Stimulated activated CD8-positive, alpha-beta memory T cell treated with anti-CD3 and anti-CD28 coated beads, Interleukin-15, amount 100 ng/mL, for 1 hour (primary cell): ENCODE measurements around the gene MSMP.

Experiments used
- DNase-seq: peaks from one replicate; pipeline ENCODE4 v3.0.0-alpha.2; 2020; ENCODE audit warnings: low read depth

The MSMP gene

DNA sequence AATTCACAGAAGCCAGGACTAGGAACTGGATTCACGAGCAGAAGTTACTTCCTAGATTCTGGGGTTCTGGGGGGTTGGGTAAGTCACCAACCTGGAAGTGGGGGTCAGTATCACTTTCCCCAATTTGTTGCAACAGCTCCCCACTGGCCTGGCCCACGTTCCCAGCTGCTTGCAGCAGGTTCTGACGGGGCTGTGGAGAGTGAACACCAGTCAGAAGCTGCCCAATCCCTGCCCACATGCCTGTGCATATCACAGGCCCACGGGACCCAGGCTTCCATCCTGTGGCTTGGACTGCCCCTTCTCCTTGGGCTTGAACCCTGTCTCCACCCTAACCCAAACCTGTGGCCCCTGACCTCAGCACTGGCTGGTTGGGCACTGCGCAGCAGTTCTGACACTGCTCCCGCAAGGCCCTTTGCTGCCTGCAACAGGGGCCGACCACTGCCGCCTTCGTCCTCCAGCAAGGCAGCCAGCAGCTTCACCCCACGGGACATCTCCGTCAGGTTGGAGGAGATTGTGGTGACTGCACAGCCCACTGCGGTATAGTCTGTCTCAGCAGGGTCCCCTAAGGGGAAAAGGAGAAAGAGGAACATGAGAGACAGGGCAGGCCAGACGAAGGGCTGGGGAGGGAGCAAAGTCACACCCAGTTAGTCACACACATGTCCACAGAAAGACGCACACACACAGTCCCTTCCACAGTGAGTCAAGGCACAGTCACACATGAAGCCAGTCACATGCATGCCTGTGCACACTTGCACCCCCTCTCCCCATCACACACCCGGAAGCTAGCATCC is 35.2 kb downstream of the MSMP start:
- no peak for DNase-seq

GRCh38 chr9:35717132-35717870 is 36.8 kb downstream of the MSMP start:
- DNase-seq: no peak

GRCh38 chr9:35716230-35716629 is 37.8 kb downstream of the MSMP start:
- DNase-seq: no peak

DNA sequence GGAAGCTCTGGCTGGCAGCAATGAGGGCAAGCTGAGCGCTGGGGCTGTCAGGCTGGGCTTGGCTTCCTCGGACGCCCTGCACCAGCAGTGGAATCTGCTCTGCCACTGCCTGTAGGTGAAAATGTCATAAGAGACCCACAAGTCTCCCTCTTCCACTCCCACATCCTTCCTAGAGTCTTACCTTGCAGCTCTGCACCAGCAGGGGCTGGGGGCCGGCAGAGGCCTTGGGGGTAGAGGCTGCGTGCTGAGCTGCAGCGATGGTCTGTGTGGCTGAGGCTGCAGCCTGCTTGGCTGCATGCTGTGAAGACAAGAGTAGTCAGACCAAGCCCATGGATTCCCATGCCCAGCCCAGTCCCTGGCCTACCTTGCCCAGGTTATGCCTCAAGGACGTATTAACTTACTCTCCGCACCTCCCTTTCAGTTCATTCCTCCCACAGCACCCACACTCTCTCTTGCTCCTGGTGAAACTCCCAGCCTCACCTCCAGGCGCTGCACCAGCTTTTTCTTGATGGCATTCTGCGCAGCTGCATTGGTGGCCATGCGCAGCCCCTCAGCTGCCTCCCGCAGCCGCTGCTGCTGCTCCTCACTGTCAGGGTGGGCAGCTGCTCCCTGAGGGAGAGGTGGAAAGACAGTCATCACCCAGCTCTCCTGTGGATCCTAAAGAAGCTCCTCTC is 39.4 kb downstream of the MSMP start:
- DNase-seq: no peak

DNA sequence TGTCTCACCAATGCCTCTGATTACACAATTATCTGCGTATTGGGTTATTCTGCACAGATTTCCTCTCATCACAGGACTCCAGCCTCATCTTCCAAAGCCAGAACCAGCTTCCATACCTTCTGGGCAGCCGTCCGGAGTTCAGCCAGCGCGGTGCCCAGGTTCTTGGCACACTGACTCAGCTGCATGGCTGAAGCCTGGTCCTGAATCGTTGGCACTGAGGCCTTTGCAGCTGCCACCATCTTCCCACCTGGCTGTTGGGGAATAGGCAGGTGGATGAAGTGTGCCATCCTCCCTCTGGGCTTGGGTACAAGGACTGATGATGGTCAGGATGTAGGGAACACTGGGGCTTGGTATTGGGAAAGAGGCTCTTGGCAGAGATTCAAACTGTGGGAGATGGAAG is 40.0 kb downstream of the MSMP start:
- DNase-seq: no peak

DNA sequence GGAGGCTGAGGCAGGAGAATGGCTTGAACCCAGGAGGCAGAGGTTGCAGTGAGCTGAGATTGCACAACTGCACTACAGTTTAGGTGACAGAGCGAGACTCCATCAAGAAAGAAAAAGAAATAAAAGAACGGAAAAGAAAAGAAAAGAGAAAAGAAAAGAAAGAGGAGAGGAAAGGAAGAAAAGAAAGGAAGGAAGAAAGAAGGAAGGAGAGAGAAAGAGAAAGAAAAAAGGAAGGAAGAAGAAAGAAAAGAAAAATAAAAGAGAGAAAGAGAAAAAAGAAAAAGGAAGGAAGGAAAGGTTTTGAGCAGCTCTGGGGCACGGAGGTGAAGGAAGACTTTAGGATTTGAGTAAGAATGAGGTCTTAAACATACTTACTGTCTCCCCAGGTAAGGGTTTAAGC is 40.5 kb downstream of the MSMP start:
- DNase-seq: no peak

- DNase-seq: no peak
Observed at GRCh38 chr9:35712762-35713400, 41.2 kb downstream of the MSMP start.

GRCh38 chr9:35711501-35712428 is 42.3 kb downstream of the MSMP start:
- no peak for DNase-seq

GRCh38 chr9:35710818-35711500 is 43.1 kb downstream of the MSMP start:
- DNase-seq: no peak

- DNase-seq: no peak
Observed at GRCh38 chr9:35708146-35708545, 45.9 kb downstream of the MSMP start.

DNA sequence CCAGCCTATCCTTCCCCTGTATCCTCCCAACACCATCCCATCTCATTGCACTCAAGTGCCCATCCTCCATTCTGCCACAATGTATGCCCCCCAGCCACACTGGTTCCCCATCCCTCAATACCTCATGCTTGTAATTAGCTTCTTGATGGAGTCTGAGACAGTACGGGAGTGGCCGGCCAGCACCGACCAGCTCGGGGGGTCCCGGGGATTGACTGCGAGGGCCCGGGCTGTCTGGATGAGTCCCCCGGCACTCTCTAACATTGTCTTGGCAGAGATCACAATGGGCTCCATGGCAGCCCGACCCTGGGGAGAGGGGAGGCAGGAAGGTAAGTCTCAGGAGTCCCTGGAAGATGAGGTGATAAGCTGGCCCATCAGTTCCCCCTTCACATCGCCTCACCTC is 47.1 kb downstream of the MSMP start:
- DNase-seq: no peak

- DNase-seq: no peak
Observed at GRCh38 chr9:35705836-35706430, 48.1 kb downstream of the MSMP start.

DNA sequence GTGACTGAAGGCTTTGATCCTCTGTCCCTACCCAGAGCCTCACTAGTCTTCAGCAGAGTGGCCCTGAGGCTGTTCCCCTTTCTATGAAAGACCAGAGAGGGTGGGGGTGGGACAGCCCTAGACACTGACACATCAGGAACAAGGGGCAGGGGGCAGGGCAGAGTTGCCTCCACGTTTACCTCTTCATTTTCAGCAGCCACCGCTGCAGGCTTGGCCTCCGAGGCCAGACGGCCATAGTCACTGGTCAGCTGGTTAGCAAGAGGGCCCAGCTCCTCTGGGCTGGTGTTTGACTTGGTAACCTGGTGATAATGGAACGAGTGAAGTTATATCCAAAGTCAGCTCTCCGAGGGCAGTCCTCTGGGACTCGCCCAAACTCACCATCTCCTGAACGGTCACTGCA is 48.7 kb downstream of the MSMP start:
- no peak for DNase-seq

DNA sequence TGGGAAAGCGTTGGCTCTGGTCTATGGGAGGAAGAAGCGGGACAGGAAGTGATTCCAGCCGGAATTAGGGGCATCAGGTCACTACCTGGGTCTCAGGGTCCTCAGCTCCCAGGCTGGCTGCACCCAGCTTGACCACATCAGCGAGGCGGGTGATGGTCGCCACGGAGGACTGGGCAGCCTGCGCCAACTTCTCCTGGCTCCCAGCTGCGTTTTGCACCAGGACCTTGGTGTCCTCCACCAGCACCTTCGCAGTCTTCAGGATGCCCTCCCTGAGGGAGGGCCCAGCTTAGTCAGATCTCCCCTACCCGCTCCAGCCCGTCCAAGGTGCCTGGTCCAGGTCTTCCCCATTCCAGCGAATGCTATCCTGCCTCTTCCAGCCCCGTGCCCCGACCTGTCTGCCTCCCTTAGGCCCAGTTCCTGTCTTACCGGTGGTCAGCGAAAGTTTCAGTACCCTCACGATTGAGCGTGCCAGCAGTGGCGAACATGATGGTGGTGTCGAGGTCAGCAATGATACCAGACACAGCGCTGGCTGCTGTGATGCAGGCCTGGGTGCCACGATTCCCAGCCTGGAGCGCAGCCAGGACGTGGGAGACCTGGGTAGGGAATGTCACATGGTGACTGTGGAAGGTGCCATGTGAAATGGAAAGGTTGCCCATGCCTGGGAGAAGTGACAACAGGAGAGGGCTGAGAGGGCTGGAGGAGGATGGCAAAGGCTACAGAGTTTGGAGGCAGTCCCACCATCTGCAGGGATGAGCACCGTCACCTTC is 50.0 kb downstream of the MSMP start:
- no peak for DNase-seq
